Nephron progenitor cell (in vitro differentiated cells): Measurements from ENCODE around the gene NISCH.

Experiments used
- DNase-seq: peaks from one replicate; pipeline ENCODE4 v3.0.0; 2021
- H3K27ac Mint-ChIP-seq: 2 replicates; pipeline ENCODE4 v1.8.0; 2021; ENCODE audit warnings: mild to moderate bottlenecking, moderate library complexity, mixed read lengths
- H3K27me3 Mint-ChIP-seq: 2 replicates; pipeline ENCODE4 v1.8.0; 2021; ENCODE audit warnings: mild to moderate bottlenecking, low read depth, mixed read lengths; ENCODE audit not compliant: poor library complexity
- H3K36me3 Mint-ChIP-seq: 2 replicates; pipeline ENCODE4 v1.8.0; 2021; ENCODE audit warnings: low read depth, mixed read lengths
- H3K4me1 Mint-ChIP-seq: 2 replicates; pipeline ENCODE4 v1.8.0; 2021; ENCODE audit warnings: mixed read lengths
- H3K4me3 Mint-ChIP-seq: 2 replicates; pipeline ENCODE4 v1.8.0; 2021; ENCODE audit warnings: mild to moderate bottlenecking, moderate library complexity, mixed read lengths
- H3K9me3 Mint-ChIP-seq: 2 replicates; pipeline ENCODE4 v1.8.0; 2021; ENCODE audit warnings: mild to moderate bottlenecking, moderate library complexity, mixed read lengths
- CTCF ChIP-seq: fragments of 200-600 bp; sonication (generic); IDR thresholded peaks from 2 replicates; pipeline ENCODE4 v1.5.0; 2021; ENCODE audit warnings: antibody characterized with exemption

Gene NISCH

GRCh38 chr3:52483081-52483480 is 27.7 kb downstream of the NISCH start:
- H3K27ac Mint-ChIP-seq = peak overlapping the region; percentile 94
- H3K9me3 Mint-ChIP-seq = no peaks in the 10 kb centered on the region
- no peak for DNase-seq
- H3K4me1 Mint-ChIP-seq = peaks cover 44% of the 10 kb centered on the region
- peaks cover 64% of the 10 kb centered on the region for H3K36me3 Mint-ChIP-seq
- H3K27me3 Mint-ChIP-seq = no peaks in the 10 kb centered on the region
- H3K4me3 Mint-ChIP-seq = no peak overlapping the region
- TF ChIP-seq CTCF = no peak

- DNase-seq = no peak
- no peak for TF ChIP-seq CTCF
- H3K4me1 Mint-ChIP-seq = peaks cover 44% of the 10 kb centered on the region
- no peaks in the 10 kb centered on the region for H3K27me3 Mint-ChIP-seq
- no peaks in the 10 kb centered on the region for H3K9me3 Mint-ChIP-seq
- peak overlapping the region; percentile 36 for H3K4me3 Mint-ChIP-seq
- peaks cover 59% of the 10 kb centered on the region for H3K36me3 Mint-ChIP-seq
- peak overlapping the region; percentile 94 for H3K27ac Mint-ChIP-seq
Measured at GRCh38 chr3:52483577-52484381, 28.4 kb downstream of the NISCH start.

- Mint-ChIP-seq H3K9me3 (no peaks in the 10 kb centered on the region), H3K27me3 (no peaks in the 10 kb centered on the region), H3K4me3 (peak overlapping the region; percentile 13), H3K36me3 (peaks cover 48% of the 10 kb centered on the region), H3K4me1 (peaks cover 44% of the 10 kb centered on the region), H3K27ac (peak overlapping the region; percentile 90)
- no peak for DNase-seq
- TF ChIP-seq CTCF = no peak
Measured at GRCh38 chr3:52484680-52485461, 29.5 kb downstream of the NISCH start.

- H3K27me3 Mint-ChIP-seq = no peaks in the 10 kb centered on the region
- no peaks in the 10 kb centered on the region for H3K9me3 Mint-ChIP-seq
- peaks cover 32% of the 10 kb centered on the region for H3K36me3 Mint-ChIP-seq
- H3K4me3 Mint-ChIP-seq = no peak overlapping the region
- H3K4me1 Mint-ChIP-seq = peaks cover 30% of the 10 kb centered on the region
- no peak for TF ChIP-seq CTCF
- H3K27ac Mint-ChIP-seq = no peak overlapping the region
- DNase-seq = no peak
Measured at GRCh38 chr3:52487050-52487787, 31.8 kb downstream of the NISCH start.

GRCh38 chr3:52487788-52488691 is 32.6 kb downstream of the NISCH start:
- no peaks in the 10 kb centered on the region for H3K9me3 Mint-ChIP-seq
- TF ChIP-seq CTCF = no peak
- H3K27ac Mint-ChIP-seq = no peak overlapping the region
- H3K36me3 Mint-ChIP-seq = peaks cover 31% of the 10 kb centered on the region
- H3K4me3 Mint-ChIP-seq = no peak overlapping the region
- no peaks in the 10 kb centered on the region for H3K27me3 Mint-ChIP-seq
- H3K4me1 Mint-ChIP-seq = peaks cover 26% of the 10 kb centered on the region
- DNase-seq = no peak
